CD4-positive, alpha-beta T cell (primary cell): ENCODE data around the gene SH3RF2. TPM values are rescaled to one million over a fixed set of nuclear protein-coding genes. Genes with fewer than 3 reads are reported as not detected.

Experiments used
- ATAC-seq: fragments of 200-7000 bp; cut with Tn5 transposase; one replicate; pipeline ENCODE4 v1.10.0; 2022; ENCODE audit warnings: mild to moderate bottlenecking; ENCODE audit not compliant: poor library complexity
- CTCF ChIA-PET: fragments of 350-600 bp; sonication (Branson Sonifier 250); formaldehyde crosslinking; loops from one replicate; lab custom pipeline; 2021; ENCODE audit warnings: antibody characterized with exemption, inconsistent platforms; lab: Charles Lee
- POLR2A ChIA-PET: fragments of 350-600 bp; sonication (Branson Sonifier 250); formaldehyde crosslinking; loops from one replicate; lab custom pipeline; 2021; ENCODE audit warnings: antibody characterized with exemption, inconsistent platforms; lab: Charles Lee
- DNase-seq, 14 experiments: peaks; one replicate each; pipeline ENCODE4 v3.0.0-alpha.2; 2013 to 2020; ENCODE audit warnings: mixed read lengths in 2 of 14
- H3K27ac ChIP-seq, 2 donors: one replicate each; pipeline versions ENCODE4 v1.5.1 to v1.7.0; 2013; ENCODE audit warnings: low read length in 2 of 2, low read depth in 1 of 2, mild to moderate bottlenecking in 1 of 2
- H3K27me3 ChIP-seq, 2 experiments: 1 replicate in 1 of 2; 2 replicates in 1 of 2; pipeline versions ENCODE4 v1.6.1 to v1.7.0; 2013; ENCODE audit warnings: low read length in 2 of 2, control low read depth in 1 of 2, mild to moderate bottlenecking in 1 of 2, moderate library complexity in 1 of 2; ENCODE audit not compliant: insufficient read depth in 2 of 2, control insufficient read depth in 1 of 2
- H3K36me3 ChIP-seq: one replicate; pipeline ENCODE4 v1.6.1; 2013; ENCODE audit warnings: low read length, control low read depth; ENCODE audit not compliant: insufficient read depth
- H3K4me1 ChIP-seq: one replicate; pipeline ENCODE4 v1.6.1; 2013; ENCODE audit warnings: low read length, control low read depth; ENCODE audit not compliant: insufficient read depth
- H3K4me3 ChIP-seq: one replicate; pipeline ENCODE4 v1.5.1; 2013; ENCODE audit warnings: mild to moderate bottlenecking, low read length, moderate library complexity
- H3K9me3 ChIP-seq, 2 experiments: 1 replicate in 1 of 2; 2 replicates in 1 of 2; pipeline versions ENCODE4 v1.6.1 to v1.7.0; 2013; ENCODE audit warnings: low read length in 2 of 2, mild to moderate bottlenecking in 2 of 2, control low read depth in 1 of 2, moderate library complexity in 1 of 2; ENCODE audit not compliant: control insufficient read depth in 1 of 2, insufficient read depth in 1 of 2
- H3K27ac Mint-ChIP-seq: one replicate; pipeline ENCODE4 v1.8.0; 2020; ENCODE audit warnings: mixed read lengths
- H3K27me3 Mint-ChIP-seq: one replicate; pipeline ENCODE4 v1.8.0; 2021; ENCODE audit warnings: mixed read lengths
- H3K36me3 Mint-ChIP-seq: one replicate; pipeline ENCODE4 v1.8.0; 2021; ENCODE audit warnings: low read depth, mixed read lengths
- H3K4me1 Mint-ChIP-seq: one replicate; pipeline ENCODE4 v1.8.0; 2021; ENCODE audit warnings: low read depth, mixed read lengths
- H3K4me3 Mint-ChIP-seq: one replicate; pipeline ENCODE4 v1.8.0; 2020; ENCODE audit warnings: mild to moderate bottlenecking, mixed read lengths
- H3K9me3 Mint-ChIP-seq: one replicate; pipeline ENCODE4 v1.8.0; 2020; ENCODE audit warnings: mixed read lengths
- CTCF ChIP-seq: fragments of 200-600 bp; IDR thresholded peaks from one replicate; pipeline ENCODE4 v1.8.0; 2022; ENCODE audit warnings: antibody characterized with exemption, mild to moderate bottlenecking
- intact Hi-C, 2 experiments: fragments of 100-400 bp; cut with DNase I in 1 of 2; cut with micrococcal nuclease in 1 of 2; formaldehyde crosslinking; loops; one replicate each; pipeline versions ENCODE4 v1.15.1 to v1.9.0; 2023 to 2025; cut with DNase I, micrococcal nuclease
- total RNA-seq, 174 experiments: library from RNA in 2 of 174; stranded (reverse) in 2 of 174; gene quantifications; one replicate each; pipeline ENCODE4 v1.2.3 and lab custom pipeline; 2021 to 2026

Gene SH3RF2
- total RNA-seq, 2 experiments from 2014 or later: 0.11 to 0.42 TPM

- H3K4me3 ChIP-seq: no peak overlapping the region
- H3K4me1 ChIP-seq: no peaks in the 10 kb centered on the region
- H3K9me3 ChIP-seq: no peaks in the 10 kb centered on the region
- TF ChIP-seq CTCF: no peak
- H3K27me3 ChIP-seq: no peaks in the 10 kb centered on the region
- ChIA-PET CTCF (no interaction called here), POLR2A (no interaction called here)
- ATAC-seq: no peak
- Mint-ChIP-seq H3K4me3 (no peak overlapping the region), H3K9me3 (no peaks in the 10 kb centered on the region), H3K4me1 (no peaks in the 10 kb centered on the region), H3K27me3 (peaks cover 5% of the 10 kb centered on the region), H3K36me3 (no peaks in the 10 kb centered on the region), H3K27ac (no peak overlapping the region)
- no peak overlapping the region for H3K27ac ChIP-seq
- no peaks in the 10 kb centered on the region for H3K36me3 ChIP-seq
- no peak for DNase-seq
- intact Hi-C loops: no loop called here
Measured at GRCh38 chr5:145912019-145912418, 24.4 kb upstream of the SH3RF2 start.

DNA sequence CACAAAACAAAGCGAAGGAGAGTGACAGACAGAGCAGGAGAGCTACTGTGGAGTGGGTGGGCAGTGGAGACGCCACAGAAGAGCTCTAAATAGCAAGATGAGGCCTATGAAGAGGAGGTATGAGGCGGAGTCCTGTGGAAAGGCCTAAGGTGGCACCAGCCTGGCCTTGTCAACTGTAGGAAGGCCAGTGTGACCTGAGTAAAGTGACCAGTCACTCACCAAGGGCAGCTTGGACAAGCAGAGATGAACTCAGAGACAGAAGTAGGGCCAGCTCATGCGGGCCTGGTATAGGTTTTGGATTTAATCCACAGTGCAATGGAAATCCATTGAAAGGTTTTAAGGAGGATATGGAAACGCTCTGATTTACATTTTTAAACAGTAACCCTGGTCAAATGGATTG lies 23.8 kb upstream of the SH3RF2 start:
- Mint-ChIP-seq H3K9me3 (no peaks in the 10 kb centered on the region), H3K27me3 (peaks cover 5% of the 10 kb centered on the region), H3K4me1 (no peaks in the 10 kb centered on the region), H3K4me3 (no peak overlapping the region), H3K27ac (no peak overlapping the region), H3K36me3 (no peaks in the 10 kb centered on the region)
- POLR2A ChIA-PET: no interaction called here
- H3K4me1 ChIP-seq: no peaks in the 10 kb centered on the region
- TF ChIP-seq CTCF: no peak
- H3K36me3 ChIP-seq: no peaks in the 10 kb centered on the region
- H3K9me3 ChIP-seq: no peaks in the 10 kb centered on the region
- ATAC-seq (no peak), DNase-seq (no peak)
- no peak overlapping the region for H3K27ac ChIP-seq
- H3K4me3 ChIP-seq: no peak overlapping the region
- intact Hi-C loops: no loop called here
- CTCF ChIA-PET: no interaction called here
- H3K27me3 ChIP-seq: no peaks in the 10 kb centered on the region

DNA sequence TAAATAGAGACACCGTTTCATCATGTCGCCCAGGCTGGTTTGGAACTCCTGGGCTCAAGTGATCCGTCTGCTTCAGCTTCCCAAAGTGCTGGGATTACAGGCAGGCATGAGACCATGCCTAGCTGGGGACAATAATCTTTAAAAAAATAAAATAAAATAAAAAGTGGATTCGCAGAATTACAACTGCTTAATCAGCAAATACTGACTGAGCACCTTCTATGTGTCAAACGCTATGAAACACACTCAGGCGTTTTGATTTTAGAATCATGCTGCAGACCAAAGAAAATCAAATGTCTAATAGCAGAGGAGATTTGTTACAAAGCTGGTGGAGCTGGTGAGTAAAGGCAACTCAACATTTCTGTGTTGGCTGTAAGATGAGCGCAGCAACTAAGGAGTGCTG lies 22.7 kb upstream of the SH3RF2 start:
- no peaks in the 10 kb centered on the region for H3K4me1 Mint-ChIP-seq
- H3K27ac Mint-ChIP-seq: no peak overlapping the region
- ChIA-PET POLR2A (no interaction called here), CTCF (interaction anchor here (0.9 kb wide), 1 partner anchor 10 kb away, joined by 3 read pairs; no protein-coding TSS in a partner anchor)
- no peaks in the 10 kb centered on the region for H3K36me3 Mint-ChIP-seq
- H3K9me3 Mint-ChIP-seq: no peaks in the 10 kb centered on the region
- H3K4me3 Mint-ChIP-seq: no peak overlapping the region
- TF ChIP-seq CTCF: no peak
- ATAC-seq: no peak
- Histone ChIP-seq H3K36me3 (no peaks in the 10 kb centered on the region), H3K27ac (no peak overlapping the region), H3K27me3 (peaks cover 0 to under 1% of the 10 kb centered on the region in 2 experiments), H3K4me3 (no peak overlapping the region), H3K9me3 (no peaks in the 10 kb centered on the region), H3K4me1 (no peaks in the 10 kb centered on the region)
- H3K27me3 Mint-ChIP-seq: no peaks in the 10 kb centered on the region
- DNase-seq: no peak
- intact Hi-C loops: no loop called here
